GM12892 (cell line): ENCODE data around the gene EGLN2.
A peak's percentile ranks its signal among the peaks of the same experiment; 100 is the strongest.

Experiments
- DNase-seq: peaks from one replicate; pipeline ENCODE4 v3.0.0; 2011; ENCODE audit not compliant: insufficient read length
- FAIRE-seq: peaks from 2 replicates; lab custom pipeline; 2011; peaks lifted over from hg19 to GRCh38; lab: Jason Lieb, UNC
- POLR2A ChIP-seq: IDR thresholded peaks from 2 replicates; pipeline ENCODE4 v1.6.1; 2011; ENCODE audit warnings: low read depth, low read length, control low read depth
- POLR2AphosphoS5 ChIP-seq: IDR thresholded peaks from 2 replicates; pipeline ENCODE4 v1.6.1; 2011; ENCODE audit warnings: low read depth, low read length, control low read depth
- TAF1 ChIP-seq: IDR thresholded peaks from 2 replicates; pipeline ENCODE4 v1.6.1; 2011; ENCODE audit warnings: low read depth, mild to moderate bottlenecking, control low read depth, low read length, borderline replicate concordance

The EGLN2 gene

GRCh38 chr19:40797963-40798682 is 868 bp upstream of the EGLN2 start:
- peak; percentile 85 for DNase-seq
- peak; percentile 82 for FAIRE-seq
- TF ChIP-seq TAF1 (0 out of 2 replicates have a peak, but pooled peaks have one; percentile 20), POLR2A (peak; percentile 56), POLR2AphosphoS5 (no peak)

- TF ChIP-seq POLR2AphosphoS5: no peak
- TF ChIP-seq POLR2A: peak; percentile 17; the same call in 1 of the 2 replicates
- no peak for TF ChIP-seq TAF1
- no peak for FAIRE-seq
- no peak for DNase-seq
Observed at GRCh38 chr19:40799558-40800338, 757 bp downstream of the EGLN2 start.

- TF ChIP-seq POLR2AphosphoS5: no peak
- no peak for TF ChIP-seq TAF1
- TF ChIP-seq POLR2A: no peak
- DNase-seq (no peak), FAIRE-seq (no peak)
Observed at GRCh38 chr19:40800339-40800996, 1.5 kb downstream of the EGLN2 start.

- no peak for FAIRE-seq
- no peak for TF ChIP-seq POLR2A
- TF ChIP-seq POLR2AphosphoS5: no peak
- TF ChIP-seq TAF1: no peak
Observed at GRCh38 chr19:40800997-40801377, 2.0 kb downstream of the EGLN2 start.

GRCh38 chr19:40801426-40802299 is 2.7 kb downstream of the EGLN2 start:
- DNase-seq (no peak), FAIRE-seq (no peak)
- TF ChIP-seq POLR2A (no peak), POLR2AphosphoS5 (no peak), TAF1 (no peak)

More at GRCh38 chr19:40800997-40801377, 2.0 kb downstream of the EGLN2 start:
- no peak for DNase-seq

- TF ChIP-seq POLR2AphosphoS5: no peak
- DNase-seq (no peak), FAIRE-seq (no peak)
Observed at GRCh38 chr19:40802300-40803169, 3.5 kb downstream of the EGLN2 start.

- DNase-seq: no peak
- FAIRE-seq: peak; percentile 9
- TF ChIP-seq POLR2A (no peak; the same call in 1 of the 2 replicates), POLR2AphosphoS5 (no peak), TAF1 (no peak)
Observed at GRCh38 chr19:40803170-40803856, 4.3 kb downstream of the EGLN2 start.

GRCh38 chr19:40803857-40804782 is 5.1 kb downstream of the EGLN2 start:
- FAIRE-seq: peak; percentile 90
- DNase-seq: no peak
- TF ChIP-seq POLR2AphosphoS5: no peak; the same call in 1 of the 2 replicates

- DNase-seq: no peak
- FAIRE-seq: no peak
- TF ChIP-seq POLR2A (no peak), POLR2AphosphoS5 (no peak), TAF1 (no peak)
Observed at GRCh38 chr19:40804783-40805242, 5.8 kb downstream of the EGLN2 start.
